Cardiac fibroblast (primary cell): ENCODE results near the gene SEMA6B.

ENCODE experiments used
- DNase-seq, 2 donors: peaks; one replicate each; pipeline versions ENCODE4 v3.0.0 to v3.0.0-alpha.2; 2010; ENCODE audit warnings: low read depth in 2 of 2
- H3K4me3 ChIP-seq, 2 donors: replicated peaks in 1 of 2; 1 replicate in 1 of 2; 2 replicates in 1 of 2; pipeline ENCODE4 v1.5.1; 2011; ENCODE audit warnings: low read depth in 2 of 2, low read length in 2 of 2, mild to moderate bottlenecking in 2 of 2, moderate library complexity in 1 of 2
- TF ChIP-seq, protein P1 (sequence below): IDR thresholded peaks from one replicate; pipeline ENCODE4 v1.5.1; 2011; ENCODE audit warnings: low read depth, mild to moderate bottlenecking, low read length, inconsistent platforms

SEMA6B gene

DNA sequence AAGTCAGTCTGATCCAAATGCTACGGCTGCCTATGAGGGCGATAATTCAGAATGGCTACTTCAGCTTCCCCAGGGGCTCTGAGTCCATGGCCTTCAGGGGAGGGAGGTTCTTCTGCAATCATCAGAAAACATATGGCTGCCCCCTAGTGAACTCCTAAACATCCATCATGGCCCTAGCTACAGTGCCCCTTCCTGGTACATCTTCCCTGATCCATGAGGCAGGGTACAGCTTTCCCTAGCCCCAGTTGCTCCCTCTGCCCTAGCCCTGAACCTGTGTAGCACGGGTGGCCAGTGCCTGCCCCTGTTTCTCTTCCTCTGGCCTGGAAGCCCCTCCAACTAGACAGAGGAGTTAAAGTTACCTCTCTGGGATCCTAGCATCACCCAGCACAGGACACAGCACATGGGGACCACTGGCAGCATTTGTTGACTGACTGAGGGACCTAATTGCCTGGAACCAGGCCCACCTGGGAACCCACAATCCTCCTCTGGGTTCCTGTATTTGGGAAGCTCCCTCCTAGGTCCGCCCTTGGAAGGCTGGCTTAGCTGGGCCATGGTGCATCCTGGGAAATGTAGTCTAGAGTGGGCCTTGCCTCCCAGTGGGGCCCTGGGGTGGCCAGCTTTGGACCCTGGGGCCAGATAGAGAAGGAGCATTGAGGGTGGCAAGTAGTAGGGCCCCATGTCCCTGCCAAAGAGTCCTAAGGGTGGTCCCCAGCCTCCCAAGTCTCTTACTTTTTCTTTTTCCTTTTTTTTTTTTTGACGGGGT is 17.7 kb upstream of the SEMA6B start:
- DNase-seq = peak; percentile 40 to 56
- no peak overlapping the region for H3K4me3 ChIP-seq
- TF ChIP-seq, protein P1, sequence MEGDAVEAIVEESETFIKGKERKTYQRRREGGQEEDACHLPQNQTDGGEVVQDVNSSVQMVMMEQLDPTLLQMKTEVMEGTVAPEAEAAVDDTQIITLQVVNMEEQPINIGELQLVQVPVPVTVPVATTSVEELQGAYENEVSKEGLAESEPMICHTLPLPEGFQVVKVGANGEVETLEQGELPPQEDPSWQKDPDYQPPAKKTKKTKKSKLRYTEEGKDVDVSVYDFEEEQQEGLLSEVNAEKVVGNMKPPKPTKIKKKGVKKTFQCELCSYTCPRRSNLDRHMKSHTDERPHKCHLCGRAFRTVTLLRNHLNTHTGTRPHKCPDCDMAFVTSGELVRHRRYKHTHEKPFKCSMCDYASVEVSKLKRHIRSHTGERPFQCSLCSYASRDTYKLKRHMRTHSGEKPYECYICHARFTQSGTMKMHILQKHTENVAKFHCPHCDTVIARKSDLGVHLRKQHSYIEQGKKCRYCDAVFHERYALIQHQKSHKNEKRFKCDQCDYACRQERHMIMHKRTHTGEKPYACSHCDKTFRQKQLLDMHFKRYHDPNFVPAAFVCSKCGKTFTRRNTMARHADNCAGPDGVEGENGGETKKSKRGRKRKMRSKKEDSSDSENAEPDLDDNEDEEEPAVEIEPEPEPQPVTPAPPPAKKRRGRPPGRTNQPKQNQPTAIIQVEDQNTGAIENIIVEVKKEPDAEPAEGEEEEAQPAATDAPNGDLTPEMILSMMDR = no peak

DNA sequence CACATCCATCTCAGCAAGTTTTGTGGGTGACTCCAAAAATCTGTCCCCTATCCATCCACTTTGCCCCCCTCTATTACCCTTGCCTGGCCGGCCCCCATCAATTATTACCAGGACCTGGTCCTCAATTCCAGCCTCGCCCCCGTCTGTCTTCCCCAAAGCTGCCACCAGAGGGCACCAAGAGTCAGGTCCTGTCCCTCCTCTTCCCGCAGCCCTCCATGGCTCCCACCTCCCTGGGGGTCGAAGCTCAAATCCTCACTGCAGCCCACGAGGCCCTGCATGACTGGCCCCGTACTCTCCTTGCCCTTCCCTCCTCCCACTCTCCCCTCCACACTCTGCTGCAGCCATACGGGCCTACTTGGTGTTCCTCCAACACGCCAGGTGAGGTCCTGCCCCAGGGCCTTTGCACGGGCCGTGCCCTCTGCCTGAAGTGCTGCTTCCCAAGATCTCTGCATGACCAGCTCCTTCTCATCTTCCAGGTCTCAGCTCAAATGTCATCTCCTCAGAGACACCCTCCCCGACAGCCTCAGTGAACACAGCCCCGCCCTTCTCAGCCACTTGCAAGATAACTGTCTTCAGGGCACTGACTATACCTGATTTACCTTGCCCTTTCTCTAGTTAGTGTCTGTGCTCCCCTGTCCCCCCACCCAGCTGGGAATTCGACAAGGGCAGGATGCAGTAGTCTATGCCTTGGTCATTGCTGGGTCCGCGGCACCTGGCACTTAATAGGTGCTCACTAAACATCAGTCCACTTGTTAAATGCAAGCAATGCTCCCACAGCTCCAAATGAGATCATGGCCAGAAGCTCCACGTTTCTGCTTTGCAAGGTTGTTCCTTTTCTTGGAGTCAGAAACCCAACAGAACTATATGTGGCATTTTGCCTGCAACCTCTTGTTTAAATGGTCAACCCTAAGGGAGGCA is 16.8 kb upstream of the SEMA6B start:
- DNase-seq = peak; percentile 69 to 78
- TF ChIP-seq, protein P1 = peak; percentile 81
- H3K4me3 ChIP-seq = no peak overlapping the region

DNA sequence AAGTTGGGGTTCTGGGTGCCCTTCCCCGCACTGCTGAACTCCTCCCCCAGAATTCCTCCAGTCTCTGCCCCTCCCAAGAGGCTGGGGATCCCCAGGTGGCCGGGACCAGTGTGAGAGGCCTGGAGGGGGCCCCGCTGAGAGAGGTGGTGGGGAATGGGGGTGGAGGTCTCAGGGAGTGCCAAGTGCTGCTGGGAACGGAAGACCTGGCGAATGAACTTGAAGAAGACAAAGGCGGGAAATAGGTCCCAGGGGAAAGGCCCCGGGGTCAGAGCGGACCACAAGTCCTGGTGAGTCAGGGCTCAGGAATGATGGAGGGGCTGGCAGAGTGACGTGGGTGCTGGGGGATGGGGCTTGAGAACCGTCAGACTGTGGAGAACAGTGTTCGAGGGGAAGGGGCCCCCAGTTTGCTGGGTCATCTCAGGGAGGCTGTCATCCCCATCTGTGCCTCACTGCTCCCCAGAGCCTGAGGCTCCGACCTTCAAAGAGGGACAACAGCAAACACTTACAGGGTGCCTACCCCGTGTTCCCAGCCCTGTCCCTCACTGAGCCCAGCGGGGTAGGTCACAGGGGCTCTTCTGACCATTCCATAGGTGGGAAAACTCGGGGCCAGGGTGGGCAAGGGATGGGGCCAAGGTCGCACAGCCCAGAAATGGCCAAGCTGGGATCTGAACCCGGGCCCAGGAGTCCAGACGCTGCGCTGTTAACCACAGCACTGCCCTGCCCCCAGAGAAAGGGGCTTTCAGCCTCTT is 16.0 kb upstream of the SEMA6B start:
- DNase-seq = peak; percentile 99 to 100
- TF ChIP-seq, protein P1 = no peak
- no peak overlapping the region for H3K4me3 ChIP-seq

DNA sequence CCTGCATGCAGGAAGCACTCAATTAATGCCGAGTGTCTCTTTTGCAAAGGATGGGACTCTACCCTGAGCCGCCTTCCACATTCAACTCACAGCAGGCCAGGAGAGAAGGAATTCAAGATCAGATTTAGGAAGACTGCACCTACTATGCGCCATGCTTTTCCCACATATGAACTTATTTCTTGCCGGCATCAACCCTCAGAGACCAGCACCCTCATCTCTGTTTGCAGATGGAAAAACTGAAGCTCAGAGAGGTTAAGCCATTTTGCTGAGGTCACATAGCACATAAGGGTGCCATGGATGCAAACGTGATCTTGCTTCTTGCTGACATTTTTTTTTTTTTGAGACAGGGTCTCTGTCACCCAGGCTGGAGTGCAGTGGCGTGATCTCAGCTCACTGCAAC is 14.2 kb upstream of the SEMA6B start:
- H3K4me3 ChIP-seq = no peak overlapping the region
- TF ChIP-seq, protein P1 = no peak
- no peak for DNase-seq

DNA sequence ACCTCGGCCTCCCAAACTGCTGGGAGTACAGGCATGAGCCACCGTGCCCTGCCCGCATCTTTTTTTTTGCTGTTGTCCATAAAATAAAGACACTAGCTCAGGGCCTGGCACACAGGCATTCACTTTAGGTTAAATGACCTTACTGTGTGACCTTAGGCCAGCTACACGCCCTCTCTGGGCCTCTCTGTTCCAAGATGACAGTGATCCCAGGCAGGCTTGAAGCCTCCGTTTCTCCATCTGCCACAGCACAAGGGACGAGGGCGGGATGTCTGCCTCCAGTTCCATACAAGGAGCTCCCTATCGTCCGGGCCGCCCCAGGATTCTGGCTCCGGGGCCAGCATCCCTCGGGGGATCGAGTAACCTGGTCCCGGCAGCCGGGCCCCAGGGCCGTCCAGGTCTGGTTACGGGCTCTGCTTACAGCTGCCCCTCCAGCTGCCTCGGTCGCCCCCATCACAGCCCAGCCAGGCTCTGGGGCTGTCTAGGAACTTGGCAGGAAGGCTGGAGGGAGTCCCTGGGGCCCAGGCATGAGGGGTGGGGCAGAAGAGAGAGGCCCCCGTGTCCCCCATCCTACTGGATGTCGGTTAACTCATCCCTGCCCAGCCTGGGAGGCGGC is 11.9 kb upstream of the SEMA6B start:
- TF ChIP-seq, protein P1 = no peak
- DNase-seq = peak in 1 of 2 donors; percentile 67

DNA sequence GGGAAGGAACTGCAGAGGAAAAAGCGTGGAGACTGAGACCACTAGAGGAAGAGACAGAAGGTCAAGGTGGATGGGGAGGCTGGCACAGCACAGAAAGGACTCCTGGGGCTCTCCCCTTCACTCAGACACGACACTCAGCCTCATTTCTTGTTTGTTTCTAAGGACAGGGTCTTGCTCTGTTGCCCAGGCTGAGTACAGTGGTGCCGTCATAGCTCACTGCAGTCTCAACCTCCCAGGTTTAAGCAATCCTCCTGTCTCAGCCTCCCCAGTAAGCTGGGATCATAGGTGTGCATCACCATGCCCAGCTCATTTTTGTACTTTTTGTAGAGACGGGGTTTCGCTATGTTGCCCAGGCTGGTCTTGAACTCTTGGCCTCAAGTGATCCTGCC is 11.4 kb upstream of the SEMA6B start:
- TF ChIP-seq, protein P1 = no peak
- no peak for DNase-seq
- no peak overlapping the region for H3K4me3 ChIP-seq

More for the DNA sequence above, 11.9 kb upstream of the SEMA6B start:
- no peak overlapping the region for H3K4me3 ChIP-seq
